ENCODE measurements around the gene TFF1. TPM values are rescaled to one million over a fixed set of nuclear protein-coding genes. Genes with fewer than 3 reads are reported as not detected.

The TFF1 gene
- total and polyA plus RNA-seq, 12 donors: not detected

- no peak for TF ChIP-seq CTCF (IDR thresholded peaks at IDR 0.05)
- intact Hi-C loops (cut with DNase I): no loop called here
Measured at GRCh38 chr21:42350318-42350910, 15.9 kb downstream of the TFF1 start.

GRCh38 chr21:42349420-42350317 is 16.7 kb downstream of the TFF1 start:
- no peak overlapping the region for H3K27ac ChIP-seq
- ATAC-seq (no peak), DNase-seq (no peak)
- H3K36me3 ChIP-seq: no peaks in the 10 kb centered on the region
- H3K4me3 ChIP-seq: no peak overlapping the region
- H3K27me3 ChIP-seq: peaks cover 0 to 29% (median 9%) of the 10 kb centered on the region in 7 donors
- H3K4me1 ChIP-seq: no peaks in the 10 kb centered on the region
- intact Hi-C loops (cut with DNase I): loop anchor here in 3 of 10 donors (10.0 kb wide), 2 partner anchors 85 to 95 kb away; no protein-coding TSS in a partner anchor
- no peak for TF ChIP-seq CTCF (IDR thresholded peaks at IDR 0.05)
- peaks cover 0 to 12% (median 0%) of the 10 kb centered on the region in 11 donors for H3K9me3 ChIP-seq
- WGBS, 2 donors: 83 to 86% methylated on average over 14 of the region's 14 CpGs

More at GRCh38 chr21:42350318-42350910, 15.9 kb downstream of the TFF1 start:
- Histone ChIP-seq H3K27me3 (peaks cover 0 to 29% (median 9%) of the 10 kb centered on the region in 7 donors), H3K4me3 (no peak overlapping the region), H3K36me3 (no peaks in the 10 kb centered on the region), H3K4me1 (no peaks in the 10 kb centered on the region), H3K27ac (no peak overlapping the region), H3K9me3 (peaks cover 0 to 19% (median 2%) of the 10 kb centered on the region in 11 donors)
- 83 to 89% methylated on average over 11 of the region's 11 CpGs for WGBS, 2 donors
- no peak for DNase-seq
- no peak for ATAC-seq

- 93 to 94% methylated on average over 2 of the region's 2 CpGs for WGBS, 2 donors
- no peak for DNase-seq
- TF ChIP-seq CTCF (IDR thresholded peaks at IDR 0.05): no peak
- no peaks in the 10 kb centered on the region for H3K4me1 ChIP-seq
- H3K9me3 ChIP-seq: peaks cover 0 to 3% (median 0%) of the 10 kb centered on the region in 11 donors
- H3K27ac ChIP-seq: no peak overlapping the region
- H3K4me3 ChIP-seq: no peak overlapping the region
- intact Hi-C loops (cut with DNase I): loop anchor here in 3 of 10 donors (10.0 kb wide), 2 partner anchors 86 to 96 kb away; no protein-coding TSS in a partner anchor
- ATAC-seq: no peak
- H3K36me3 ChIP-seq: no peaks in the 10 kb centered on the region
- H3K27me3 ChIP-seq: peaks cover 0 to 29% (median 9%) of the 10 kb centered on the region in 7 donors
Measured at GRCh38 chr21:42348762-42349161, 17.6 kb downstream of the TFF1 start.

GRCh38 chr21:42347601-42348327 is 18.6 kb downstream of the TFF1 start:
- Histone ChIP-seq H3K4me1 (no peaks in the 10 kb centered on the region), H3K9me3 (no peaks in the 10 kb centered on the region), H3K27me3 (peaks cover 0 to 29% (median 9%) of the 10 kb centered on the region in 7 donors), H3K27ac (no peak overlapping the region), H3K36me3 (no peaks in the 10 kb centered on the region), H3K4me3 (no peak overlapping the region)
- intact Hi-C loops (cut with DNase I): loop anchor here in 3 of 10 donors (10.0 kb wide), 2 partner anchors 87 to 97 kb away; no protein-coding TSS in a partner anchor
- WGBS, 2 donors: 85 to 86% methylated on average over 30 of the region's 30 CpGs
- no peak for TF ChIP-seq CTCF (IDR thresholded peaks at IDR 0.05)
- DNase-seq (no peak), ATAC-seq (no peak)
